Ishikawa (cell line): ENCODE data around the gene RHOT2.

Experiments used
- FOXM1 ChIP-seq: IDR thresholded peaks from 2 replicates; pipeline ENCODE4 v1.6.1; 2012; ENCODE audit warnings: low read depth, borderline replicate concordance
- RAD21 ChIP-seq: IDR thresholded peaks from 2 replicates; pipeline ENCODE4 v1.6.1; 2012; ENCODE audit warnings: low read depth
- TAF1 ChIP-seq: IDR thresholded peaks from 2 replicates; pipeline ENCODE4 v1.6.1; 2012; ENCODE audit warnings: low read depth, mild to moderate bottlenecking

DNA sequence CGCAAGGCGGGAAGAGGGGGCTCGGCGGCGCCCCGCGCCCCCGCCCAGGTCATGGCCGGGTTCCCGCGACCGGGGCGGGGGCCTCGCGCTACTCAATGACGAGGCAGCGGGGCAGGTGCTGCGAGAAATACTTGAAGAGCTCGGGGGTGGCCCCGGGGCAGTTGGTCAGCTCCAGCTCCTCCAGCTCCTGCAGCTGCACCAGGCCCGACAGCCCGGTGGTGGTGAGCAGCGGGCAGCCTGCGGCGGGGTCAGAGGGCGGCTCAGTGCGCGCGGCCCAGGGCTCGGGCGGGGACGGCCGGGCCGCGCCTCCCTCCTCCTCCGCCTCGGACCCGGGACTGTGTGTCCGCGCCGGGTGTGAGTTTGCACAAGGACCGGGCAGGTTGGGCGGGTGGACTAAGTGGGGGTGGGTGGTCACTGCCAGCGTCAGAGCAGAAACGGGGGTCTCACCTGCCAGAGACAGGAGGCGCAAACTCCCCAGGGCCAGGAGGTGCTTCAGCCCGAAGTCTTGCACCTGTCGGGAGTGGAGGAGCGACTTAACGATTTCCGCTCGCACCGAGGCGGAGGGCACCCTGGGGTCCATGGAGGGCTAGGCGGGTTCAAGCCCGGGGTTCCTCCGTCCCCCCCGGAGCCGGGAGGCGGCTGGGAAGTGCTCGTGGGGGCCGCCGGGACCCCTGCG is 26.4 kb downstream of the RHOT2 start:
- TF ChIP-seq RAD21, result no peak
- no peak for TF ChIP-seq FOXM1
- TF ChIP-seq TAF1, result no peak
